Activated CD4-positive, alpha-beta T cell treated with anti-CD3 and anti-CD28 coated beads for 36 hours (primary cell): ENCODE results near the gene C12orf43. TPM values are rescaled to one million over a fixed set of nuclear protein-coding genes. Genes with fewer than 3 reads are reported as not detected.
"Not testable (repeated sequence)": the region's sequence is repeated elsewhere in the genome, so short reads cannot be mapped to it uniquely, and the experiment has no call there.

Experiments
- ATAC-seq: fragments of 200-7000 bp; cut with Tn5 transposase; one replicate; pipeline ENCODE4 v1.10.0; 2021; ENCODE audit warnings: mild to moderate bottlenecking, moderate library complexity
- CTCF ChIA-PET: fragments of 350-600 bp; sonication (Branson Sonifier 250); formaldehyde crosslinking; loops from one replicate; lab custom pipeline; 2021; ENCODE audit warnings: antibody characterized with exemption; lab: Charles Lee
- POLR2A ChIA-PET: fragments of 350-600 bp; sonication (Branson Sonifier 250); formaldehyde crosslinking; loops from one replicate; lab custom pipeline; 2021; ENCODE audit warnings: antibody characterized with exemption, inconsistent platforms; lab: Charles Lee
- DNase-seq: peaks from one replicate; pipeline ENCODE4 v3.0.0-alpha.2; 2020
- H3K27ac Mint-ChIP-seq: one replicate; pipeline ENCODE4 v1.8.0; 2021; ENCODE audit warnings: mixed read lengths
- H3K27me3 Mint-ChIP-seq: one replicate; pipeline ENCODE4 v1.8.0; 2021; ENCODE audit warnings: mixed read lengths
- H3K36me3 Mint-ChIP-seq: one replicate; pipeline ENCODE4 v1.8.0; 2021; ENCODE audit warnings: low read depth, mixed read lengths
- H3K4me1 Mint-ChIP-seq: one replicate; pipeline ENCODE4 v1.8.0; 2021; ENCODE audit warnings: mixed read lengths
- H3K4me3 Mint-ChIP-seq: one replicate; pipeline ENCODE4 v1.8.0; 2021; ENCODE audit warnings: mild to moderate bottlenecking, moderate library complexity, mixed read lengths
- H3K9me3 Mint-ChIP-seq: one replicate; pipeline ENCODE4 v1.8.0; 2021; ENCODE audit warnings: low read depth, mixed read lengths
- intact Hi-C, 2 experiments: fragments of 100-400 bp; cut with DNase I in 1 of 2; cut with micrococcal nuclease in 1 of 2; formaldehyde crosslinking; loops; one replicate each; pipeline versions ENCODE4 v1.14.2 to v1.15.1; 2022 to 2024; cut with DNase I, micrococcal nuclease
- total RNA-seq, 2 experiments: library from RNA; stranded (reverse); gene quantifications; one replicate each; pipeline ENCODE4 v1.2.3, GENCODE V29; 2021

Gene C12orf43
- 10 to 100 TPM; 22.8 to 23.8 TPM for total RNA-seq

DNA sequence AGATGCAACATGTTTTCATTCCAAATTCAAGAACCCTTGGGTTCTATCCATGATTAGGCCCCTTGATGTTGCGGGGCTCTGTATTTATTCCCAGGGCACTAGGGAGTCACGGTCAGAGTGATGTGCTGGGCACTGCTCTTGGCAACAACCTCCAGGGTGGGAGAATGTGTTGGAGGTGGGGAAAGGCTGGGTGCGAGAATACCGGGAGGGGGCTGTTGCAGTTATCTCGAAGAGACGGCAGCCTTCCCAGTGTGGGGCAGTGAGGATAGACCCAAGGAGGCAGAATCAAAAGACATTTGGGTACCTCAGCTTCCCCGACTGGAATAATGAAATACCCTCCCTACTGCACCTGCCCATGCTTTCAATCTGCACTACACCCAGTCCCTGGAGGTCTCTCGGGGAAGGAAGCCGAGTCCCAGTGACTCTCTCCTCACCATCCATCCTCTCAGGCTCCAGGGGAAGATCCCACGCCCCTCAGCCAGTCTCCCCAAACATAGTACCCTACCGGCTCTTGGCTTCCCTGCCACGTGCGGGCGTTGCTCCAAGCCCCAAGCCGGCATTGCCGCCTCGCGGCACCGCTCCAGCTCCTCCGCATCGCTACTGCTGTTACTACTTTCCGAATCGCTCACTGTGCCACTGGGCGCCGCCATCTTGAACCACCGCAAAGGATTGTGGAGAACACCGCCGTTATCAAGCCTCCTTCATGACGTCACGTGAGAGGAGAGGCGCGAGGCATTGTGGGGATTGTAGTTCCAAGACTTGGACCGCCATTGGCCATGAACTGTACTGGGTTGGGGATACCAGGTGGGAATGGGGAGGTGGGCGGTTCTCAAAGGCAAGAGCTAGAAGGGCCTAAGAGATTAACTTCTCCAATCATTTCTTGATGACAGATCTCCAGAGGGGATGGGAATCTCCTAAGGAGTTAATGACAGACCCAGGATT, at the start of gene C12orf43:
C12orf43 (minus strand) TSS at position 663 of the 942 bp plus-strand sequence; CDS start at position 650, 13 bp downstream.
- ATAC-seq (peak; percentile 99), DNase-seq (peak; percentile 97)
- intact Hi-C loops, result loop anchor here (1.0 to 5.0 kb wide), 11 partner anchors 18 to 337 kb away; partner anchors contain the start of genes ACADS (in 1 of the 2), ANAPC5 (in 1 of the 2), CAMKK2 (in 1 of the 2) and OASL (in 1 of the 2)
- Mint-ChIP-seq H3K4me1 (peaks cover 16% of the 10 kb centered on the region), H3K27ac (peak within 1 kb of the TSS; percentile 92), H3K4me3 (peak within 1 kb of the TSS; percentile 91), H3K36me3 (peaks cover 15% of the 10 kb centered on the region), H3K9me3 (no peaks in the 10 kb centered on the region), H3K27me3 (no peaks in the 10 kb centered on the region)
- CTCF ChIA-PET, result interaction anchor here (0.6 to 2.1 kb wide), 5 partner anchors 11 to 206 kb away, joined by 3 to 7 read pairs (median 3); no protein-coding TSS in a partner anchor
- POLR2A ChIA-PET, result no interaction called here

GRCh38 chr12:121065345-121065744, 49.1 kb upstream of the C12orf43 start:
- ChIA-PET CTCF (interaction anchor here (0.6 to 1.2 kb wide), 2 partner anchors 59 to 93 kb away, joined by 4 read pairs; no protein-coding TSS in a partner anchor), POLR2A (interaction anchor here (0.7 kb wide), 1 partner anchor 572 kb away, joined by 9 read pairs; no protein-coding TSS in a partner anchor)
- Mint-ChIP-seq H3K27ac (no peak overlapping the region), H3K36me3 (no peaks in the 10 kb centered on the region), H3K27me3 (no peaks in the 10 kb centered on the region), H3K4me1 (peaks cover 8% of the 10 kb centered on the region), H3K4me3 (no peak overlapping the region), H3K9me3 (no peaks in the 10 kb centered on the region)
- ATAC-seq (no peak), DNase-seq (no peak)
- intact Hi-C loops, result no loop called here

GRCh38 chr12:121064586-121064985, 48.3 kb upstream of the C12orf43 start:
- POLR2A ChIA-PET, H3K36me3 Mint-ChIP-seq, H3K27ac Mint-ChIP-seq, ATAC-seq, H3K27me3 Mint-ChIP-seq, H3K9me3 Mint-ChIP-seq, H3K4me3 Mint-ChIP-seq, DNase-seq, intact Hi-C loops: not testable (repeated sequence)
- CTCF ChIA-PET, result interaction anchor here (0.6 to 1.2 kb wide), 2 partner anchors 8 to 58 kb away, joined by 3 to 4 read pairs; no protein-coding TSS in a partner anchor
- H3K4me1 Mint-ChIP-seq, result peaks cover 15% of the 10 kb centered on the region

GRCh38 chr12:121064116-121064515, 47.8 kb upstream of the C12orf43 start:
- Mint-ChIP-seq H3K27me3 (no peaks in the 10 kb centered on the region), H3K27ac (no peak overlapping the region), H3K4me1 (peaks cover 15% of the 10 kb centered on the region), H3K36me3 (no peaks in the 10 kb centered on the region), H3K9me3 (no peaks in the 10 kb centered on the region), H3K4me3 (no peak overlapping the region)
- no peak for DNase-seq
- CTCF ChIA-PET, result no interaction called here
- no peak for ATAC-seq
- intact Hi-C loops, result no loop called here
- POLR2A ChIA-PET, result no interaction called here

DNA sequence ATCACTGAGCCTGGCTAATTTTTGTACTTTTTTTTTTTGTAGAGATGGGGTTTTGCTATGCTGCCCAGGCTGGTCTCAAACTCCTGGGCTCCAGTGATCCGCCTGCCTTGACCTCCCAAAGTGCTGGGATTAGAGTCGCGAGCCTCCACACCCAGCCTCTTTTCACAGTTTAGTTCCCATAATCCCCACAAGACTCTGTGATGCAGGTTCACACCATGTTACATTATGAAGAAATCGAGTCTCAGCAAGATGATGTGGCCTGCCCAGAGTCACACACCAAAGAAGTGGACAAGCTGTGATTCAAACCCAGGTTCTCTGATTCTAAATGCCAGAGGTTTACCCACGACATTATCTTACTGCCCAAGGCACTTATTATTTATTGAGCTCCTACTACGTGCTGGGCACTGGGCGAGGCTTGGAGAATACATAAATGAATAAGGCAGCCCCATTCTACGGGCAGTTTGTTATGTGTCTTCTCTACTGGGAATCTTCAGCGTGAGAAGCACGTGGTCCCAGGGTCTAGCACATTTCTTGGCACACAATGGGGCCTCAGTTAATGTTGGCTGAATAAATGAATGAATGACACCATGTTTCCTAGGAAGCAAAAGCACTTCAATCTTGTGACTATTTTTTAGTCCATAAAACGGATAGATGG, 46.2 kb upstream of the C12orf43 start:
- POLR2A ChIA-PET, result no interaction called here
- Mint-ChIP-seq H3K36me3 (no peaks in the 10 kb centered on the region), H3K27ac (no peak overlapping the region), H3K9me3 (no peaks in the 10 kb centered on the region), H3K4me1 (peaks cover 15% of the 10 kb centered on the region), H3K27me3 (no peaks in the 10 kb centered on the region), H3K4me3 (no peak overlapping the region)
- CTCF ChIA-PET, result interaction anchor here (1.0 to 4.0 kb wide), 6 partner anchors 10 to 162 kb away, joined by 3 to 30 read pairs (median 8); no protein-coding TSS in a partner anchor
- DNase-seq (no peak), ATAC-seq (no peak)
- intact Hi-C loops, result no loop called here

DNA sequence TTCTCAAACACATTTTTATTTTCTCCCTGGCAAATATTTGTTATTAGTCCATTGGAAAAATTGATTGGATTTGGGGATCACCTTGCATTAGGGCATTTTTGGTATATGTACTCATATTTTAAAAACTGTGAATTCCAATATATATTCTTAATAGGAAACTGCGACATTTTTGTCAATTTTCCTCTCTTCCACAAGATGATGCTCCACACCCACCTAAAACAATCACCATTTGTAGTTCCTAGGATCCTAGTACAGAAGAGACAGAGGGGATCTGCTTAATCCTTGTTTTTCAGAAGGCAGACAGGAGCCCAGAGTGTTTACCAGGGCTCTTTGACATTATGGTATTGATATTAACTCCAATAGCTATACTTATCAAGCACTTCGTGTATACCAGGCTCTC, 45.5 kb upstream of the C12orf43 start:
- H3K36me3 Mint-ChIP-seq, result no peaks in the 10 kb centered on the region
- H3K9me3 Mint-ChIP-seq, result no peaks in the 10 kb centered on the region
- ATAC-seq, result no peak
- CTCF ChIA-PET, result interaction anchor here (0.7 to 4.0 kb wide), 15 partner anchors 10 to 162 kb away, joined by 3 to 30 read pairs (median 4); partner anchors contain the start of gene C12orf43
- DNase-seq, result no peak
- no peaks in the 10 kb centered on the region for H3K27me3 Mint-ChIP-seq
- no peak overlapping the region for H3K4me3 Mint-ChIP-seq
- H3K4me1 Mint-ChIP-seq, result peaks cover 15% of the 10 kb centered on the region
- POLR2A ChIA-PET, result no interaction called here
- H3K27ac Mint-ChIP-seq, result no peak overlapping the region
- intact Hi-C loops, result loop anchor here (2.0 kb wide), 2 partner anchors 23 to 161 kb away; partner anchors contain the start of gene OASL (in 1 of the 2)

DNA sequence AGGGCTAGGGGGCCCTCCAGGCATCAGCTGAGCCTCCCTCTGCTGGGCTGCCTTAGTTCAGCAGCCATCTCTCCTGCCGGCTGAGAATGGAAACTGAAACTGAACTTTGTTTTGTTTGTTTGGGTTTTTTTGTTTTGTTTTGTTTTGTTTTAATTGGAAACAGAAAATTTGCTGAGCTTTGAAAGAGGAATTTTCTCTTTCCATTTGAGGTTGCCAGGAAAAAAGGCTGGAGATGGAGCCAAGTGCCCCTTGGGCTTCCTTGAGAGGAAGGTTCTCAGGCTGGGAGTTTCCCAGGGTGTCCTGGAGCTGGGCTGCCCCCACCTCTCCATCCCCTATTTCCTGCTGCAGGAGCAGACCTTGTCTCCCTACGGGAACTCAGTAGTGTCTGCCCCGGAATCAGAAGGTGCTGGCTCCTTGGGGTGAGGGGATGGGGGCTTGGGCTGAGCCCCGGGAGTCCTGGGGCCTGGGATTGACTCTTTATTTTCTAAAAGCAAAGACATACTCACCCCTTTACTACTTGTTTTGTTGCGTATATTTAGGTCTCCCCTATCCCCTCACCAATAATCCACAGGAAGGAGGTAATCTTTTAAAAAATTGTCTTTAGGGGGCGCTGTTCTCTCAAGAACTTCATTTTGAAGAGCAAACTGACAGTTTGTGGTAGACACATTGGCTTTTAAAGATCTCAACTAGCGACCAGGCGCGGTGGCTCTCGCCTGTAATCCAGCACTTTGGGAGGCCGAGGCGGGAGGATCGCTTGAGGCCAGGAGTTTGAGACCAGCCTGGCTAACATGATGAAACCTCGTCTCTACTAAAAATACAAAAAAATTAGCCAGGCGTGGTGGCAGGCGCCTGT, 44.1 kb upstream of the C12orf43 start:
- peak; percentile 79 for DNase-seq
- ATAC-seq, result peak; percentile 91
- no peaks in the 10 kb centered on the region for H3K27me3 Mint-ChIP-seq
- intact Hi-C loops, result loop anchor here (1.0 to 2.0 kb wide), 8 partner anchors 22 to 170 kb away; partner anchors contain the start of genes C12orf43 (in 2 of the 2) and OASL (in 1 of the 2)
- CTCF ChIA-PET, result interaction anchor here (0.6 to 4.0 kb wide), 43 partner anchors 9 to 1833 kb away, joined by 3 to 36 read pairs (median 4); partner anchors contain the start of gene C12orf43
- peak overlapping the region; percentile 60 for H3K4me3 Mint-ChIP-seq
- POLR2A ChIA-PET, result interaction anchor here (0.6 to 0.7 kb wide), 2 partner anchors 154 to 156 kb away, joined by 3 to 5 read pairs; no protein-coding TSS in a partner anchor
- no peaks in the 10 kb centered on the region for H3K9me3 Mint-ChIP-seq
- H3K4me1 Mint-ChIP-seq, result peaks cover 14% of the 10 kb centered on the region
- no peaks in the 10 kb centered on the region for H3K36me3 Mint-ChIP-seq
- H3K27ac Mint-ChIP-seq, result peak overlapping the region; percentile 90

DNA sequence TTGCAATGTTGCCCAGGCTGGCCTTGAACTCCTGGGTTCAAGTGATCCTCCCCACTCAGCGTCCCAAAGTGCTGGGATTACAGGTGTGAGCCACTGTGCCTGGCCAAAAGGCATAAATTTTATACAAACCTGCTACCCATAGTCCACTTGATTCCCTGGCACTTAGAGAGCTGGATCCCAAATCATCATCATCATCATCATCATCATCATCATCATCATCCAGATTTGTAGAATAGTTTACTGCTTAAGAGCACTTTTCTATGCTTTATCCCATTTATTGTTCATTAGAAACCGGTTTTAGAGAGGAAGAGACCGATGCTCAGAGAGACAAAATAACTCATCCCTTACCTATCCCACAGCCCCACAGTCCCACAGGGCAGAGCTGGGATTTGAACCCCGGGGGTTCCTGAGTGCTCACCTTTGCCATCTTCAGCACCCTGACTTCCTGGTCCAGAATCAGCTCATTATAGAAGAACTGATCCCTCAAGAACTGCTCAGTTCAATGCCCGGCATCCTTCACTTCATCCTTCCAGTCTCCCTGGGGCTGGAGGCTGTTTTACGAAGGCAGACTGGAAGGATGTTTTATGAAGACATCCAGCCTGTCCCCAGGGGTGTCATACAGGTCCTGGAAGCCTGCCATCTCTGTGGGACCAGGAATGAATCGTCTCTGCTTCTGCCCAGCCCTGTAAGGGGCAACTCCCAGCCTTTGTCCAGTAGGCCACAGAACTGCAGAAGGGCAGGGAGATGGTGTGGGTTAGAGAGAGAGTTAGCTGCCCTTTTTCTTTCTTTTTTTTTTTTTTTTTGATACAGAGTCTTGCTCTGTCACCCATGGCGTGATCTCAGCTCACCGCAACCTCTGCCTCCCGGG, 43.0 kb upstream of the C12orf43 start:
- Mint-ChIP-seq H3K4me3 (no peak overlapping the region), H3K9me3 (no peaks in the 10 kb centered on the region), H3K27ac (peak overlapping the region; percentile 90), H3K36me3 (no peaks in the 10 kb centered on the region), H3K4me1 (peaks cover 11% of the 10 kb centered on the region), H3K27me3 (no peaks in the 10 kb centered on the region)
- ATAC-seq (no peak), DNase-seq (no peak)
- ChIA-PET CTCF (interaction anchor here (0.6 to 4.0 kb wide), 34 partner anchors 8 to 1832 kb away, joined by 3 to 36 read pairs (median 4); partner anchors contain the start of gene C12orf43), POLR2A (interaction anchor here (0.7 kb wide), 1 partner anchor 155 kb away, joined by 3 read pairs; no protein-coding TSS in a partner anchor)
- intact Hi-C loops, result no loop called here

DNA sequence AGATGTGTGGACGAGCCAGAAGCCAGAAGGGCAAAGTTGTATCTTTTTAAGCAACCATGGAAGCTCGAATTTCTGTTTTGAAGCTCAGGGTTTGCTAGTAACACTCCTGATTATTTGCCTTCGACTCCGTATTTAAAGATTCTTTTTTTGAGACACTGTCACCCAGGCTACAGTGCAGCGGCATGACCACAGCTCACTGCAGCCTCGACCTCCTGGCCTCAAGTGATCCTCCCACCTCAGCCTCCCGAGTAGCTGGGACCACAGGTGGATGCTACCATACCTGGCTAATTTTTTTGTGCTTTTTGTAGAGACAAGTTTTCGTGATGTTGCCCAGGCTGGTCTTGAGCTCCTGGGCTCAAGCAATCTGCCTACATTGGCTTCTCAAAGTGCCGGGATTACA, 41.5 kb upstream of the C12orf43 start:
- ATAC-seq (no peak), DNase-seq (no peak)
- Mint-ChIP-seq H3K27ac (no peak overlapping the region), H3K36me3 (no peaks in the 10 kb centered on the region), H3K27me3 (no peaks in the 10 kb centered on the region), H3K9me3 (no peaks in the 10 kb centered on the region), H3K4me3 (no peak overlapping the region), H3K4me1 (peaks cover 11% of the 10 kb centered on the region)
- POLR2A ChIA-PET, result interaction anchor here (0.6 to 0.7 kb wide), 2 partner anchors 45 to 626 kb away, joined by 3 to 4 read pairs; no protein-coding TSS in a partner anchor
- CTCF ChIA-PET, result interaction anchor here (0.7 to 4.0 kb wide), 6 partner anchors 20 to 267 kb away, joined by 3 to 36 read pairs (median 4); no protein-coding TSS in a partner anchor
- intact Hi-C loops, result no loop called here
